GM21390 (cell line): ENCODE results near the gene CAVIN1.
"Not testable (repeated sequence)": the region's sequence is repeated elsewhere in the genome, so short reads cannot be mapped to it uniquely, and the experiment has no call there.

Experiments
- ATAC-seq: cut with Tn5 transposase; IDR thresholded peaks from one replicate; pipeline ENCODE4 v1.9.1; 2021; ENCODE audit not compliant: unreplicated experiment

Gene CAVIN1

DNA sequence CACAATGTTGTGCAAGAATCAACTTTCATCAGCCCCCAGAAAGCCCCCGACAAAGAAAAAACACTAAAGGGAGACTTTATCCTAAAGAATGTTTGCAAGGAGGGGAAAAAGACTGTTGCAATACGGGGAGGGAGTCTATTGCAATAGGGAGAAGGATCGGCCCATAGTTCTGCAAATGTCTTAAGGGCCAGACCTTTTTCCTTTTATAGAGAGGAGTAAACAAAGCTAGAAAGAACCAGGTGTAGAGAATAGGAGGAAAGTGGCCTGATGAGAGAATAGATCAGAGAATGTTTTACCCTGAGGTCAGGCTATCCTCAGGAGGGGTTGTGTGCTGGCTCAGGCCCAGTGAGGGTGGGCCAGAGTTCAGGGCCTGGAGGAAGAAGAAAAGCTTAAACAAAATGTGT lies 8.7 kb upstream of the CAVIN1 start:
- no peak for ATAC-seq

DNA sequence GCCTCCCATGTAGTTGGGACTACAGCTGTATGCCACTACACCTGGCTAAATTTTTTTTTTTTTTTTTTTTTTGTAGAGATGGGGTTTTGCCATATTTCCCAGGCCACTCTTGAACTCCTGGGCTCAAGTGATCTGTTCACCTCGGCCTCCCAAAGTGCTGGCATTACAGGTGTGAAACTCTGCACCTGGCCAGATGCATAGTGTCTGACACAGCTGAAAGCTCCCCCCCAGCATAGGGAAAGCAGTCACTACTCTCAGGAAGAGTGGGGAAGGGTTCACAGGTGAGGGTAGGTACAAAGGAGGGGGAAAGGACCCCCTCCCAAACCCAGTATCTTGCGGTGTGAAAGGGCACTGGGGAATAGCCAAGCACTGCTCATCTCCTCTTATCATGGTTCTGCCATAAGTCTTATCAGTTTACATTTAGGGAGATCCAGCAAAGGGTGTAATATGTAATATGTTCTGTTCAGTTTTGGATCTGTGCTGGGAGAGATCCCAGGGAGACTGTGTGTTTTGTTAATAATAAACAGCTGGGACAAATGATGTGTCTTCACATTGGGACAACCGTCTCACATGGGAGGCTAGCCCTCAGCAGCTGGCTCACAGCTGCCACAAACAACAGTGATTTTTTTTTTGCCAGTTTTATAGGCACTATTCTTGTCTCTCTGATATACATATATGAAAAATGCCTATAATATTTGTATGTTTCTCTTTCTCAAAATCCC lies 6.8 kb upstream of the CAVIN1 start:
- no peak for ATAC-seq

DNA sequence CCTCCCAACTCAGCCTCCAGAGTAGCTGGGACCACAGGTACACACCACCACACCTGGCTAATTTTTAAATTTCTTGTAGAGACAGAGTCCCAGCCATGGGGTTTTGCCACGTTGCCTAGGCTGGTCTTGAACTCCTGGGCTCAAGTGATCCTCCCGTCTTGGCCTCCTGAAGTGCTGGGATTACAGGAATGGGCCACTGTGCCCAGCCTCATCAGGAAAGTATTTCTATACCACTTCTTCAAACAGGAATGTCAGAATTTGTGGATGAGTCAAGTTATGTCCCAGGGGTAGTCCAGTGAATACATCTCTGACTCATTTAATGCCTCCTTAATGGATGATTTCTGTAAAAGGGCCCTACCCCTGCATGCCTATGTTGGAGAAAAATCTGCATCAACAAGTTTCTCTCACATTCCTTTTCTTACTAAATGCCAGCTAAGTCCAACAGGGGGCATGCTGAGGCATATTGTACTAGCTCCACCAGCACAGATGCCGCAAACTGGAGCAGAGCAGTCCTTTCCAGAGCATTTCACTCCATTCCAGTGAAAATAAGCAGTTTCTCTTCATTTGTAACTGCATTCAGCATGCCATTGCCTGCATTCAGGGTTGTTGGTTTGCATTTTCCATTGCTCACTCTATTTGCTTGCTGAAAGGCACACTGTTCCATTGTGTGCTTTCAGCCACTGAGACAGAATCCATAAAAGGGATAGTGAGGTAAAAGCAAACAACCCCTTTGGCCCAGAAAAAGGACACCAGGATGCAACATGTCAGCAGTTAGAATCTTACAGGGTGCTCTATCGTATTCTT lies 5.3 kb upstream of the CAVIN1 start:
- no peak for ATAC-seq

DNA sequence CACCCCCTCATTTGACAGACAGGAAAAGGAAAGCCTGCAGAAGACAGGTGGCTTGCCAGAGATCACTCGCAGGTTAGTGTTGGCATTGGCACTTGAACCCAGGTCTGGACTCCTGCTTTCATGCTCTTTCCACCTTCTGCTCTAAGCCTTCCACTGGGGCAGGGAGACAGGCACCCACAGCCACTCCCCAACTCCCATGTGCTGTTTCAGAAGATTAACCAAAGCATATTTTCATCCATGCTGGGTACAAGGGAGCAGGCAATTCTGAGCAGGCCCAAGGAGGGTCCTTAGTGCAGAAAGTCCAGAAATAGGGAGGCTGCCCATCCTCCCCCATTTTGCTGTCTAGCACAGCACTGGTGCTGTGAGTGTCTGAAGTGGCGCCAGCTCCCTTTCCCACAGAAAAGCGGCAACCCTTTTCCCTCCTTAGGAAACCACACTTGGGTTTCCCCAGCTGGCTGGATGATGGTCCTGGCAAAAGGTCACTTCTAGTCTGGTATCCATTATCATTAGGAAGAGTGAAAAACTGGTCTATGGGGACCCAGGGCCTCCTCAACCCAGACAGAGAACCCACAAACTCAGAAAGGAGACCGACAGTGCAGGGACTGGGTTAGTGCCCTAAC lies 2.0 kb upstream of the CAVIN1 start:
- ATAC-seq: no peak

DNA sequence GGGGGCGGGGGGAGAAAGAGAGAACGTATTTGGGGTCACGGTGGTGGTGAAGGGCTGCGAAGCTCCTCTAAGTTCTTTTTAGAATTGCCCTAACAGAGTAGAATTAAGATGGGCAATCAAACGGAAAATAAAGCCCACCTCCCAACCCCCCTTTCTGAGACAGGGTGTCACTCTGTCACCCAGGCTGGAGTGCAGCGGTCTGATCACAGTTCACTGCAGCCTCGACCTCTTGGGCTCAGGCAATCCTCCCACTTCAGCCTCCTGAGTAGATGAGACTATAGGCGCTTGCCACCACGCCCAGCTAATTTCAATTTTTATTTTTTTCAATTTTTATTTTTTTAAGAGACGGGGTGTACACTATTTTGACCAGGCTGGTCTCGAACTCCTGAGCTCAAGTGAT lies 710 bp upstream of the CAVIN1 start:
- no peak for ATAC-seq

DNA sequence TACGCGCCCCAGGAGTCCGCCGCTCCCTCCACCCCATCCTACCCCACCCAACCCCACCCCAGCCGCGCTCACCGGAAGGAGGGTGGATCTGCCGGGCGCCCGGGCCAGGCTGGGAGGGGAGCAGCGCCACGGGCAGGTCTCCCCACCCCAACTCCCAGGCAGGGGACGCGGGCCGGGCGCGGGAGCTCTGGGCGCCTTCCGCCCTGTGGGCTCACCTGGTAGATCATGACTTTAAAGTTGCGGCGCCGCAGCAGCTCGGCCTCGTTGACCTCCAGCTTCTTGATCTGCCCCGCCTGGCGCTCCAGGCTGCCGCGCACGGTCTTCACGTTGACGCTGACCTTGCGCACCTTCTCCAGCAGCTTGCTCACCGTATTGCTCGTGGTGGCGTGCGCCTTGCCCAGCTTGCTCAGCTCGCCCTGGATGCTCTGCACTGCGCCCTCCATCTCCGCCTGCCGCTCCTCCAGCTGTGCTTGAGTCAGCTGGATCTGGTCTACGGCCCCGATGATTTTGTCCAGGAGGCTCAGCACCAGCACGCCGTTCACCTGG lies 571 bp downstream of the CAVIN1 start:
- no peak for ATAC-seq

DNA sequence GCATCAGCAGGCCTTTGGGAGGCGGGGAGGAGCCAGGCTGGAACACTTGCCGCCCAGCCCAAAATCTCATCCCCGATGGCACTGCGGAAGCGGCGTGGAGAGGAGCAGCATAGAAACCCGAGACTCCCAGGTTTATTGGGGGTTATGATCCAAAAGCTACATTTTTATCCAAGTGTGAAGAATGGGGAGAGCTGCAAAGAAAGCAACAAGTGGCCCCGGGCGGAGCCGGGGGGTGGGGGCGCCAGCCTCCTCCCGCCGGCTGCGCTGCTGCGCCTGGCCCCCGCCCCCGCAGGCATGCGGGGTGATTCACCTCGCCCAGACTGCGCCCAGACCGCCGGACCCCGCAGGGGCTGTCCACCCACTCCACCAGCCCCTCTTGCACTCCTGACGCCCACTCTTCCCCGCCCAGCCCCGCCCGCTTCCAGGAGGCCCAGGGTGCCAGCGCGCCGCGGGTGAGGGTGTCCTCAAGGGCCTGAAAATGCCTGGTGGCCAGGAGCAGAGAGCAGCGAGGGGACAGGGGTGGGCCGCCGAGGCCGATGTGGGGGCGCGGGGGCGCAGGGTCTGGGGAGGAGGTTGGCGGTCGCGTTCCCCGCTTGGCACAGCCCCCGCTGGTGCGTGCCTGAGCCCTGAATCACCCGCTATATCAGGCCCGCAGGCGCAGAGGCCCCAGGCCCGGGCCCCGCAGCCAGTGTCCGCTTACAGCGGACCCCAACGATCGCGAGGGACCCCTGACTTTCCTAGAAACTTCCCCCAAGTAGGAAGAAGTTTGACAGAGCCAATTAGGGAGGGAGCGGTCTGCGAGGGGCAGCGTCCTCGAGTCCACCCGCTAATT lies 1.3 kb downstream of the CAVIN1 start:
- no peak for ATAC-seq

DNA sequence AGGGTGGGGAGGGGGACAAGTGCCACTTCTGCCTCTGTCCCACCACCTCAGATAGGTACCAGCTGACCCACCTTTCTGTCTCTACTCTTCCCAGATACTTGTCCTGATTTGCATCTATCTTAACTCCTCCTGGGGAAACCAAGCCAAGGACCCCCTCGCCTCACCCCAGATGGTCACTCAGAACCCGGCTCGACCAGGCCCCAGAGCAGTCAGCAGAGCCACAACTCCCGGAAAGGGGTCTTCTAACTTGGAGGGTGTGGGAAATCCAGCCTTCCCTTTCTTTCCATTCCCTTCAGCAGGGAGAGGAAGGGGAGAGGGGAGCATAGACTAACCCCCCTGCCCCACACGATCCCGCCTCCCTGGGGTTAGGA lies 1.9 kb downstream of the CAVIN1 start:
- no peak for ATAC-seq

DNA sequence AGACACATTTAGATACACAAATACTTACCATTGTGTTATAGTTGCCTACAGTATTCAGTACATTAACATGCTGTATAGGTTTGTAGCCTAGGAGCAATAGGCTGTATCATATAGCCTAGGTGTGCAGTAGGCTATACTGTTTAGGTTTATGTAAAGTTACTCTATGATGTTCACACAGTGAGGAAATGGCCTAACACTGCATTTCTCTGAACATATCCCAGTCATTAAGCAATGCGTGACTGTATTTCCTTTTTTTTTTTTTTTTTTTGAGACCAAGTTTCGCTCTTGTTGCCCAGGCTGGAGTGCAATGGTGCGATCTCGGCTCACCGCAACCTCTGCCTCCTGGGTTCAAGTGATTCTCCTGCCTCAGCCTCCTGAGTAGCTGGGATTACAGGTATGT lies 5.1 kb downstream of the CAVIN1 start:
- not testable (repeated sequence) for ATAC-seq

DNA sequence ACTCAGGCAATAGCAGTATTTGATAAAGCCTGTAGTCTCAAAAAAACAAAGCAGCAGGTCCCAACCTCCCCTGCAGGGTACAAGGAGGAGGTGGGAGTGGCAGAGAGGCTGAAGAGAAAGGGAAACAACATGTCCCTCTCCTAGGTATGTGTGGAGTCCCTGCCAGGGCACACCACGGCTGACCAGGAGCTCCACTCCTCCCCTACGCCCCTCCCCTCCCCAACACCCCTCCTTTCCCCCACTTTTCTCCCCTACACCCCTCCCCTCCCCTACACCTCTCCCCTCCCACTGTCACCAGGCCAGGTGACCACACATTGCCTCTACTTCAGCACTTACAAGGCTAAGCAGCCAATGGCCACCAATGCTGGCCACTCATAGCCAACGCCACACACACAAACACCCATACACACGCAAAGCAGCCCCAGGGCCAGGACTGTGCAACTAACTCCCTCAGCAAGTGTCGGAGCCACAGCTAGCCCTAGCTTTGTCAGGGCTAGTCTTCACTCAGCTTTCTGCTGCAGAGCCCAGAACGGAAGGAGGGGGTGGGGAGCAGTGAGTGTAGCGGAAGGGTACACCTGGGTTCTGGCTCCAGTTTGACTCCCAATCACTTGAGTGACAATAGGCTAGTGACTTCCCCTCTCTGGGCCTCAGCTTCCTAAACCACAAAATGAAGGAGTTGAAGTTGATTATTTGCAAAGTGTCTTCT lies 8.2 kb downstream of the CAVIN1 start:
- ATAC-seq: no peak

DNA sequence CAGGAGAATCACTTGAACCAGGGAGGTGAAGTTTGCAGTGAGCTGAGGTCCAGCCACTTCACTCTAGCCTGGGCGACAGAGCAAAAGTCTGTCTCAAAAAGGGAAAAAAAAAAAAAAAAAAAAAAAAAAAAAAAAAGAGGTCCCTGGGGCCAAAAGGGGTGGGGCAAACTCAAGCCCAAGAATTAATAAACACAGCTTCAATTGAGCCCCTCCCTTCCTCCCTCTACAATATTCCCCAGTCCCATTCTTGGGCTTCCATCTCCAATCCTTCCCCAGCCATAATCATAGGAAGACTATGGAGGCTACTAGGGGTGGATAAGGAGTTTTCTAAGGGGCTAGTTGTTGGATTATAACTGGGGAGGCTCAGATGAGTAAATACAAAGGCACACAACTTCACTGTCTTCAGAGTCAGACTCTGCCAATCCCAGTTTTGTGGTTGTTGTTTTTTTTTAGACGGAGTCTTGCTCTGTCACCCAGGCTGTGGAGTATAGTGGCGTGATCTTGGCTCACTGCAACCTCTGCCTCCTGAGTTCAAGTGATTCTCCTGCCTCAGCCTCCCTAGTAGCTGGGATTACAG lies 9.5 kb downstream of the CAVIN1 start:
- no peak for ATAC-seq

DNA sequence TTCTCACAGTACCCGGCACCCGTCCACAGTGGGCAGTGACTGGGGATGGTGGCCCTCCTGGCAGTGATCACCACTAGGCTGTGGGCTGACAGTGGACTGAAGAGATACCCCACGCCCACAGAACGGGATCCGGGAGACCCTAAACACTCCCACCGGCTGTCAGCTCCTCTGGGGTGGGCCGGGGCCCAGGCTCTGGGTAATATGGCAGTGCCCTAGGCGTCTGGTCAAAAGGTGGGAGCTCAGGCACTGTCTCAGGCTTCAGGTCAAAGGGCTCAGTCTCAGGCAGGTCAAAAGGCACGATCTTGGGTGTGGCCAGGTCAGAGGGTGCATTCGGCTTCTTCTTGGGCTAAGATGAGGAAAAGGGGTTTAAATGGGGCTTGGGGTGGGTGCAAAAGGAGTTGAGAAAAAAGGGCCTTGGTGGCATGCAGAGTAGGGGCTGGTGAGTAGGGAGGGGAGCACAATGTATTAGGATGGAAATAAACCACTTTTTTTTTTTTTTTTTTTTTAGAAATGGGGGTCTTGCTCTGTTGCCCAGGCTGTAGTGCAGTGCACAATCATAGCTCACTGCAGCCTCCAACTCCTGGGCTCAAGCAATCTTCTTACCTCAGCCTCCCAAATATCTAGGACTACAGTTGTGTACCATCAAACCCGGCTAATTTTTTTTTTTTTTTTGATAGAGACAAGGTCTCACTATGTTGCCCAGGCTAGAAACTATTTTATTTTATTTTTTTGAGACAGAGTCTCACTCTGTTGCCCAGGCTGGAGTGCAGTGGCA lies 11.0 kb downstream of the CAVIN1 start:
- no peak for ATAC-seq

DNA sequence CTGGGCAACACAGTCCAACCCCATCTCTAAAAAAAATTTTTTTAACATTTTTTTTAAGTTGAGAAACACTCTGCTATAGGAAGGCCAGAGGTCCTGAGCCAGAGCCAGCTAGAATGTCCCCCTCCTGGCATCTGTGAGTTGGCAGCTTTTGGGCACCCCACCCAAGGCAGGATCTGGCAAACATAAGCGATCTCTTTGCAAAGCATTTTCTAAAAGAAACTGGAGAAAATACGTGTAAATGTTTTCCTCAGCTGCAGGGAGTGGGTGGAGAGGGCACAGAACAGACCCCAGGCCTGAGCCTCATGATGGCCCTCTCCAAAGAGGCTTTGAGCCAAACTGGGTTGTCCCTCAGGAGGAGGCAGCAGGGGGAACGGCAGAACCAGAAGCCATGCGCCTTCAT lies 11.7 kb downstream of the CAVIN1 start:
- no peak for ATAC-seq

DNA sequence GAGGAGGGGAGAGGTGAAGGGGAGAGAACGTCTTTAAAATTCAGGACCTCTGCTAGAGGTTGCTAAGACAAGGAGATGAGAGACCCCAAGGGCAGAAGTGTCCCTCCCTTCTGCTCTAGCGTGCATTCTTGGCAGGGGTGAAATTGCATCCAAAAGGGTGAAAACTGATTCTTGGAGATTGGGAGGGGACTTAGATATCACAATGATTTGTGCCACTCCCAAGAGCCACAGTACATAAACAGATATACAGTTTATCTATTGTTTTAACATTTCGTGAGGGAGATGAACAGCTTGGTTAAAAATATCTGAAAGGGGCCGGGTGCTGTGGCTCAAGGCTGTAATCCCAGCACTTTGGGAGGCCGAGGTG lies 12.8 kb downstream of the CAVIN1 start:
- ATAC-seq: no peak

DNA sequence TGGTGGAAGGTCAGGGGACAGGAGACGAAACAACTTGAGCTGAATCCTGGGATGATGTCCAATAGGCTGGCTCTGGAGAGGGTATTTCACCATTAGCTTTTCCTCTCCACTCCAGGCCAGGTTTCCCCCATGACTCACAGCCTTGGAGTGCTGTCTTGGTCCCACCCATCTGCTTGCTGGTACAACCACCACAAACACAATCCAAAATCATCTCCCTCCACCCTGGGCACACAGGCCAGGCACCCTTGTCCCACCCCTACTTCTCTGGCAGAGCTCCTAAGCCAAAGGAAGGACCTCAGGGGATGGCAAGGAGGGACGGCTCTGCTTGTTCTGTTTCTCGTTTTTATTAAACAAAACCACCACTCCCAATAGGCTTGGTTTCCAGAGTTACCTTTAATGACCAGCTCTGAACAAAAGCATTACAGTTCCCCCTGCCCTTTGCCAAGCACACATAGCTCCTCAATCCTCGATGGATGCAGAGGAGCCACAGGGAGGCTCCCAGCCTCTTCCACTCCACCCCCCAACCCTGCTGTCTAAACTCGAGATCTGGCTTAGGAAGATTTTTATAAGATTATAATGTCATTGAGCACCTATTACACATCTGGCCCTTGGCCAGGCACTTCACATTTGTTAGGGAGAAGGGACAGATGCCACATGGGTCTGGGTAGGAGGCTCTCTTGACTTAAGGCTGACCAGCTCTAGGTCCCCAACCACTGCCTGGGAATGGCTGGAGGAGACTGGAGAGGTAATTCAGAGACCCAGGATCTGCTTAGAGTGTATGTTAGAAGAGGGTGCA lies 13.3 kb downstream of the CAVIN1 start:
- ATAC-seq: no peak

DNA sequence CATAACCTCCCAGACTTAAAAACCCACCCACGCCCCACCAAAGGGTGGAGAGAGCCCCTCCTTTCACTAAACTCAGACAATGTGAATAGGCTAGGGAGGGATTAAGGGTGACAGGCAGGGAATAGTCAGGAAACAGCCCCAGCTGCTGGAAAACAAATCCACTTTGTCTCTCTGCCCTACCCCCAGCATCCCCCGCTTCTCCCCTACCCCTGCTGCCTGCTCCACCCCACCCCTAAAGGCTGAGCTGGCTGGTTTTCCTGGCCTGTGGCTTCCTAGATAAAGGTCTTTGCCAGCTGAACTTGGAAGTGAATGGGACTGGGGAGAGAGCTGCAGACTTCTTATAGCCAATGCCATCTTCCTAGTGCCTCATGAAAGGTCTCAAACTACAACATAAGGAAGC lies 15.0 kb downstream of the CAVIN1 start:
- ATAC-seq: no peak

DNA sequence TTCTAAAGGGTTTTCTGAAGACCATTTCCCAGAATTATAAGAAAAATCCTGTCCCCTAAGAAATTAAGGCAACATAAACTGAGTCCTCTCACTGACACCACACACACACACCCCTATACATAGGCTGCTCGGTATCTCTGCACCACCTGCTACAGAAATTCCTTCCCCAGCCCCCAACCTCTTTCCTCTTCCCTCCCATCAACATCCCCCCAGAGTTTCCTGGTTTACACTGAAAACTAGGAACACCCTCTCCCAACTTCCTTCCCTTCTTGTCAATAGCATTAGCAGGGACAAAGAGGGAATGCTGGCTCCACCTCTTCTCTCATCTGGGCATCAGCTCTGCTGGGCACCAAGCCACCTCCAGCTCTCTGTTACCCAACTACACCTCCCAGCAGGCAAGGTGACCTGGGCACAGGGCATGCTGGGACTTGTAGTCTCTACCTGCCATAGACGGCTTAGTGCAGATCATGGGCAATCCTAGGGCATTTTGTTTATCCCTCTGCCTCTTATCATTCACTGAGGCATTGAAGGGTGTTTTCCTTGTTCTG lies 15.7 kb downstream of the CAVIN1 start:
- ATAC-seq: no peak

DNA sequence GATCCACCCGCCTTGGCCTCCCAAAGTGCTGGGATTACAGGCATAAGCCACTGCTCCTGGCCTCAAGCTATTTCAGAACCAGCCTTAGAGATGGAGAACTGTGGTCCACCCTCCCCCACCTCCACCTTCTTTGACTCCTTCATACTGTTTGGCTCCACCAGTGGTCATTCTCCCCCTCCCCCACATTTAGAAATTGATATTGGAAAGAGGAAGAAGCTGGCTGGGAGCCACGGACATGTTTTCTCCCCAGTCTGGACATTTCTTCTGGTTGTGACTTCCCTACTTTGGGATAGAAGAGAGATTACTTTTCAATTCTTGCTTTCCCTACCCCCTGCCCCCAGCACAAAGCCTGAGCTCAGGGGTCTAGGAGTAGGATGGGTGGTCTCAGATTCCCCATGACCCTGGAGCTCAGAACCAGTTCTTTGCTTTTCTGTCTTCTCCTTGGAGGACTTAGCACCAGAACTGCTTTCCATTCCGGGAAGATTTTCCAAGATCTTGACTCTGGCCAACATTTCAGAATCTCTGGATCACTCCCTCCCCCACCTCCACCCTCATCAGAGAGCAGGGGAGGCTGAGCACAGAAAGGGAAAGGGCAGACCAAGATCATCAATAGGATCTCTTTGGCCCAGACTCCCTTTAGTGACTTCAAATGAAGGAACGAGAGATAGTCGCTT lies 16.3 kb downstream of the CAVIN1 start:
- ATAC-seq: no peak
